ENCODE data around the gene SMO. TPM values are rescaled to one million over a fixed set of nuclear protein-coding genes. Genes with fewer than 3 reads are reported as not detected.

SMO gene
- 0.10 TPM for total RNA-seq

- Histone ChIP-seq H3K4me3 (ENCODE audit: low read length) (peak within 1 kb of the TSS; percentile 27), H3K4me1 (ENCODE audit: insufficient read depth, low read length) (peaks cover 12% of the 10 kb centered on the region), H3K9me3 (ENCODE audit: low read depth, low read length) (no peaks in the 10 kb centered on the region), H3K27me3 (ENCODE audit: insufficient read depth, low read length) (peaks cover 44% of the 10 kb centered on the region)
Observed at GRCh38 chr7:129188372-129188891, at the start of gene SMO. Gene SMO, plus strand, starts transcription at chr7:129188633. Its CDS starts 519 bp downstream, at chr7:129189152.

GRCh38 chr7:129143724-129144094, 44.7 kb upstream of the SMO start:
- Histone ChIP-seq H3K4me1 (ENCODE audit: insufficient read depth, low read length) (peaks cover 46% of the 10 kb centered on the region), H3K4me3 (ENCODE audit: low read length) (peak overlapping the region; percentile 56), H3K27me3 (ENCODE audit: insufficient read depth, low read length) (peaks cover 16% of the 10 kb centered on the region)

DNA sequence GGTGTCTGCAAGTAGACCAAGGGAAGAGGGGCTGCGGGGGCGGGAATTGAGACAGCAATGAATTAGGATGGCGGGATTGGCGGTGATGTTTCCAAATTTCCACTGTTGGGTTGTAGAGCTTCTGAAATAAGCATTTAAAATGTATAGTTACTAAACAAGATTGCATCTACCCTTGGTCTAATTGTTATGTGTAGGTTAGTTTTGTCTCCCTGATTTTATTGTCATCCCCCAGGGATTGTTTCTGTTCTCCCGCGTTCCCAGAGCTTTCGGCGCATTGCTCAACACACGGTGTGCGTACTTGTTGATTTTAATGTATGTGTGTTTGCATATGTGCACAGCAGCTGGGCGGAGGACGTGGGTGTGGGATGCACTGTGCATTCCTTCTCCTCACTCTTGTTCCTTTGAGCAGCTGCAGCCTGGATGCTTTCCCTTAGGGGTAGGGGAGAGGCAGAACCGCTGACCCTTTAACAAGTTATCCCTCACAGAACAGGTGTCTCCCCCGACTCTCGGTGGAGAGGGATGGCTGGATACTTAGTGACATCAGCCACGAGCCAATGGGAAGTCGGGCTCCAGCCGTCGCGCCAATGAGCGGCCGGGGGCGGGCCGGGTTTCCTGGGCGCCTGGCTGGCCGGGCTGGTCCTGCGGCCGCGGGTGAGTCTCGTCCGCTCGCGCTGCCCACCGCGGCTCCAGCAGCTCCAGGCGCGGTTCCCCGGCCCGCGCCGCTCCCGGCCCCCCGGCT, 44.2 kb upstream of the SMO start, which contains the start of gene TSPAN33:
TSS of gene TSPAN33 (plus strand) at position 613 of the 739 bp plus-strand sequence. CDS start 274 bp downstream, outside the sequence.
- Histone ChIP-seq H3K4me3 (ENCODE audit: low read length) (peak within 1 kb of the TSS; percentile 56), H3K9me3 (ENCODE audit: low read depth, low read length) (no peaks in the 10 kb centered on the region), H3K27me3 (ENCODE audit: insufficient read depth, low read length) (peaks cover 16% of the 10 kb centered on the region), H3K4me1 (ENCODE audit: insufficient read depth, low read length) (peaks cover 52% of the 10 kb centered on the region)

More at GRCh38 chr7:129143724-129144094, 44.7 kb upstream of the SMO start:
- no peaks in the 10 kb centered on the region for H3K9me3 ChIP-seq (ENCODE audit: low read depth, low read length)

DNA sequence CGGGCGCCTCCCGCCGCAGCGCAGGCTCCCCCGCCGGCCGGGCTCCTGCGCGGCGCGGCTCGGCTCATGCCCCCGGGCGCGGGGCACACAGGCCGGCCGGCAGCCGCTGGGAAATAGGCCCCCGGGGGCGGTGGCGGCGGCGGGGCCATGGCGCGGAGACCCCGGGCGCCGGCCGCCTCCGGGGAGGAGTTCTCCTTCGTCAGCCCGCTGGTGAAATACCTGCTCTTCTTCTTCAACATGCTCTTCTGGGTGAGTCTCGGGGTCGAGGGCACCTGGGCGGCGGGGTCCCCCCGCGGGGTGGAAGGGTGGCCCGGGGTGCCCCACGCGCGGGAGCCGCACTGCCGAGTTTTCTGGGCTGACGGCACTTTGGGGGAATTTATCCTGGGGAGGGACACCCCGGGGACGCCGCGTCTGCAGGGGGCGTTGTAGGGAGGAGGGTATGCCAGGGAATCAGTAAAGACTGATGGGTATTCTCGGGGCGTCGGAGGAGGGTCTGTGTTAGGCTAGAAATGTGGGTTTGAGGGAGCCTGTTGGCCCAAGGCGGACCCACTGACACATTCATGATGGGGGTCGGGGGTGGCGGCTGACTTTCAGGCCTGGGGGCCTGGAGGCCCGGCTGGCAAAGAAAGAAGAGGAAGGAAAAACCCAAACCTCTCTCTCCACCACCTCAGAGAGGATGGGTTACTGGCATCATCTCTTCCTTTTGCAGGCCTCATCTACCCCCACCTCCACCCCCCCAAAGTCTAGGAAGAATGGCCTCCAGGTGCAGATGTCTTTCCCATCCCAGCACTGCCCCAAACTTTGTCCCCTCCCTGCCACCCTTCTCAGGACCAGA, 43.4 kb upstream of the SMO start:
- H3K27me3 ChIP-seq (ENCODE audit: insufficient read depth, low read length), result peaks cover 16% of the 10 kb centered on the region
- H3K4me1 ChIP-seq (ENCODE audit: insufficient read depth, low read length), result peaks cover 60% of the 10 kb centered on the region
- H3K9me3 ChIP-seq (ENCODE audit: low read depth, low read length), result no peaks in the 10 kb centered on the region
- H3K4me3 ChIP-seq (ENCODE audit: low read length), result peak overlapping the region; percentile 56

GRCh38 chr7:129146237-129146979, 42.0 kb upstream of the SMO start:
- no peak overlapping the region for H3K4me3 ChIP-seq (ENCODE audit: low read length)

DNA sequence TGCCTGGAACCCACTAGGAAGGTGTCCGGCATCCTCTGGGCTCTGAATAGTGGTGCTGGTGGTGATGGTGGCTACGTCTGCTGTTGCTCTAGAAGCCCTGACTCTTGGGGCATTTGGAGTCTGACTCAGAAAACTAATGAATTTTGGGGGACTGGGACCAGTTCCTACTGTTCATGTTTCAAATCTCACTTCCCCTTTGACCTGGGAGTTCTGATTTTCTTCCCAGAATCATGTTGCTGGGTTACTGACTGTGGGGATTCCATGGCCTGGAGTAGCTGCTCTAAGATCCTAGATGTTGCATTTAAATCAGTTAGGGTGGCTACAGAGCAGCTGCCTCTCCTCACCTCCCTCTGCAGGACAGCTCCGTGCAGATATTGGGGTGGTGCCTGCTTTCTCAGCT, 40.7 kb upstream of the SMO start:
- H3K9me3 ChIP-seq (ENCODE audit: low read depth, low read length), result no peaks in the 10 kb centered on the region
- peaks cover 68% of the 10 kb centered on the region for H3K4me1 ChIP-seq (ENCODE audit: insufficient read depth, low read length)
- no peak overlapping the region for H3K4me3 ChIP-seq (ENCODE audit: low read length)
- peaks cover 16% of the 10 kb centered on the region for H3K27me3 ChIP-seq (ENCODE audit: insufficient read depth, low read length)

More at GRCh38 chr7:129146237-129146979, 42.0 kb upstream of the SMO start:
- no peaks in the 10 kb centered on the region for H3K9me3 ChIP-seq (ENCODE audit: low read depth, low read length)
- peaks cover 68% of the 10 kb centered on the region for H3K4me1 ChIP-seq (ENCODE audit: insufficient read depth, low read length)
- H3K27me3 ChIP-seq (ENCODE audit: insufficient read depth, low read length), result peaks cover 16% of the 10 kb centered on the region

DNA sequence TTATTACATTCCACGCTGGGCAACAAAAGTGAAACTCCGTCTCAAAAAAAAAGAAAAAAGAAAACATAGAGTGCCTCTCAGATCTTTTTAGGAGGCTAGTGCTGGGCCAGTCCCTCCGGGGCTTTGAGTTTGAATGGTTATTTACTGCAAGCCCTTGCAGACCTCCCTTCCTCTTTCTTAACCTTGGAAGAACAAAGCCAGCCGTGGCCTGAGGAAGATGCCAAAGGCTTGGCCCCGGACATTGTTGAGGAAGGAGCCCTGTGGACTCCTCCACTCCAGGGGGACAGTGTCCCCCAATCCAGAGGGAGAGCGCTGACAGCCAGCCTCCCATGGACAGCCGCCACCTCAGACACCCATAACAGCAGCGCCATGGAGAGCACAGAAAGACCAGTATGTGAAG, 38.9 kb upstream of the SMO start:
- Histone ChIP-seq H3K4me3 (ENCODE audit: low read length) (no peak overlapping the region), H3K4me1 (ENCODE audit: insufficient read depth, low read length) (peaks cover 60% of the 10 kb centered on the region), H3K9me3 (ENCODE audit: low read depth, low read length) (no peaks in the 10 kb centered on the region), H3K27me3 (ENCODE audit: insufficient read depth, low read length) (no peaks in the 10 kb centered on the region)

DNA sequence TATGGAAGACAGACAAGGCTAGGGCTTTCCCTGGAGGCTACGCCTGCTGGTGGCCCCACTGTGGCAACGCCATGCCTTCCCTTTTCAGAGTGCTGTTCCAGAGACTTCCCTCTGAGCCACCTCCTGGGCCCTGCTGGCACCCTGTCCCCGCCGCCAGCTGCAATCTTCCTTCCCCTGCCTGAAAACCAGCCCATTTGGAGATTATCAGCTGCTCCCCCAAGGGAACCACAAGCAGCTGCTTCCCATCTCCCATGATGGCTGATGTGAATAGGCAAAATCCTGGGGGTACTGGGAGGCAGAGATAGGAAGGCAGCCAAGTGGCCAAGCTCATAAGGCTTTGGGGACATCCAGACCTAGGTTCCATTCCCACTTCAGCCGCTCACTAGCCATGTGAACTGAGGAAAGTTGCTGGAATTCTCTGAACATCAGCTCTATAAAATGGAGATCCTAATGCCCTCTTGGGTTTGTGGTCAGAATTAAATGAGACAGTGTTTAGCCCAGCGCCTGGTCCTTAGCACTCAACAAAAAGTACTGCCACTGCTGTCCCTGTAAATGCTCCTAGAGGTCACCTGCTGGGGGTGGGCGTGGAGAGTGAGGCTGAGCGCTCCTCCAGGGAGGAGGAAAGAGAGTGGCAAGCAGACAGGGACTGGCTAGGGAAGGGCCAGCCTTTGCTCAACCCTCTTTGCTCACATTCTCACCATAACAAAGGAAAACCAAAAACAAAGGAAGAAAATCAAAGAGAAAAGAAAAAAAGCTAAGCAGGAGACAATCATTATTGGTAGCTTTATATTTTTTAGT, 38.0 kb upstream of the SMO start:
- Histone ChIP-seq H3K4me3 (ENCODE audit: low read length) (no peak overlapping the region), H3K4me1 (ENCODE audit: insufficient read depth, low read length) (peaks cover 55% of the 10 kb centered on the region)

GRCh38 chr7:129157651-129158050, 30.8 kb upstream of the SMO start:
- H3K27me3 ChIP-seq (ENCODE audit: insufficient read depth, low read length), result no peaks in the 10 kb centered on the region
- no peaks in the 10 kb centered on the region for H3K9me3 ChIP-seq (ENCODE audit: low read depth, low read length)
- H3K4me1 ChIP-seq (ENCODE audit: insufficient read depth, low read length), result no peaks in the 10 kb centered on the region
- H3K4me3 ChIP-seq (ENCODE audit: low read length), result no peak overlapping the region

More for the DNA sequence above, 38.0 kb upstream of the SMO start:
- no peaks in the 10 kb centered on the region for H3K27me3 ChIP-seq (ENCODE audit: insufficient read depth, low read length)
- H3K9me3 ChIP-seq (ENCODE audit: low read depth, low read length), result no peaks in the 10 kb centered on the region

DNA sequence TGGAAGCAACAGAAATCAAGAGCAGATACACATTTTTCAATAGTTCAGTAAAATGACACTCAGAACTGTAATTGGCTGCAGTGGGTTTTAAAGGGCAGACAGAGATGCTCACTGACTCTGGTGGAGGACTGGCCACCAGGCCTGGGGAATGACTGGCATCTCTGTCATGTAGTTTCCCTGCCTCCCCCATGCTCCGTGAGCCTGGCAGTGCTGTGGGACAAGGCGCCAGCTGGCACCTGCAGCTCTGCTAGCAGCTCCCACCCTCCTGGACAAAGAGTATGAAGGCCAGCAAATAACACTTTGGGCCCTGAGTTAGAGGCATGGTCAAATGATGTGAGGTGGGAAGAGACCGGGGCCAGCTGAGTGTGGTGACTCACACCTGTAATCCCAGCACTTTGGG, 28.9 kb upstream of the SMO start:
- Histone ChIP-seq H3K27me3 (ENCODE audit: insufficient read depth, low read length) (no peaks in the 10 kb centered on the region), H3K9me3 (ENCODE audit: low read depth, low read length) (no peaks in the 10 kb centered on the region), H3K4me1 (ENCODE audit: insufficient read depth, low read length) (no peaks in the 10 kb centered on the region), H3K4me3 (ENCODE audit: low read length) (no peak overlapping the region)

GRCh38 chr7:129160161-129160905, 28.1 kb upstream of the SMO start:
- Histone ChIP-seq H3K9me3 (ENCODE audit: low read depth, low read length) (no peaks in the 10 kb centered on the region), H3K27me3 (ENCODE audit: insufficient read depth, low read length) (no peaks in the 10 kb centered on the region), H3K4me1 (ENCODE audit: insufficient read depth, low read length) (no peaks in the 10 kb centered on the region), H3K4me3 (ENCODE audit: low read length) (no peak overlapping the region)

GRCh38 chr7:129161524-129162225, 26.8 kb upstream of the SMO start:
- Histone ChIP-seq H3K4me1 (ENCODE audit: insufficient read depth, low read length) (no peaks in the 10 kb centered on the region), H3K4me3 (ENCODE audit: low read length) (no peak overlapping the region), H3K27me3 (ENCODE audit: insufficient read depth, low read length) (no peaks in the 10 kb centered on the region), H3K9me3 (ENCODE audit: low read depth, low read length) (no peaks in the 10 kb centered on the region)

- H3K27me3 ChIP-seq (ENCODE audit: insufficient read depth, low read length), result no peaks in the 10 kb centered on the region
- H3K4me1 ChIP-seq (ENCODE audit: insufficient read depth, low read length), result no peaks in the 10 kb centered on the region
- no peak overlapping the region for H3K4me3 ChIP-seq (ENCODE audit: low read length)
- no peaks in the 10 kb centered on the region for H3K9me3 ChIP-seq (ENCODE audit: low read depth, low read length)
Observed at GRCh38 chr7:129162732-129163131, 25.7 kb upstream of the SMO start.

Data from mononuclear cell (primary cell).